ENCODE measurements around the gene SLC9A9.

Gene SLC9A9

GRCh38 chr3:143775459-143775858 lies 72.8 kb downstream of the SLC9A9 start:
- TF ChIP-seq CTCF (IDR thresholded peaks at IDR 0.05; ENCODE audit: extremely low read depth, missing control alignments): no peak

GRCh38 chr3:143771939-143772338 lies 76.3 kb downstream of the SLC9A9 start:
- TF ChIP-seq CTCF (IDR thresholded peaks at IDR 0.05; ENCODE audit: extremely low read depth, missing control alignments): no peak
- DNase-seq (ENCODE audit: low spot score): no peak

More at GRCh38 chr3:143775459-143775858, 72.8 kb downstream of the SLC9A9 start:
- peak; percentile 63 for DNase-seq (ENCODE audit: low spot score)

DNA sequence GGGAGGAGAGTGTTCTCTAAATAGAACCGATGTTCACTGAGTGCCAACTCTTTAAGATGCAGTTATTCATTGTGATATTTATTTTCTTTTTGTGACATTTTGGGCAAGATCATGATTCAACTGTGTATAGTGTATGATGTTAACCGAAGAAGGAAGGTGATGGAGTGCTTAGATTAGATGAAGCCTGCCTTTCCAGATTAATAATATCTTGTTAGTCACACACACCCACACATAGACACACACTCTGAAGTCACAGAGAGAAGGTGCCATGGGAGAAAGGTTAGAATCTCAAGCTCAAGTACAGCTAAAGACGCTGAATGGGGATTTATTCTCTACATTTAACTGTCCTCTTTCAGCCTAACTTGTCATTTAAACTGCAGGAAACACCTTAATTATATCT lies 77.0 kb downstream of the SLC9A9 start:
- DNase-seq (ENCODE audit: low spot score): no peak
- no peak for TF ChIP-seq CTCF (IDR thresholded peaks at IDR 0.05; ENCODE audit: extremely low read depth, missing control alignments)

DNA sequence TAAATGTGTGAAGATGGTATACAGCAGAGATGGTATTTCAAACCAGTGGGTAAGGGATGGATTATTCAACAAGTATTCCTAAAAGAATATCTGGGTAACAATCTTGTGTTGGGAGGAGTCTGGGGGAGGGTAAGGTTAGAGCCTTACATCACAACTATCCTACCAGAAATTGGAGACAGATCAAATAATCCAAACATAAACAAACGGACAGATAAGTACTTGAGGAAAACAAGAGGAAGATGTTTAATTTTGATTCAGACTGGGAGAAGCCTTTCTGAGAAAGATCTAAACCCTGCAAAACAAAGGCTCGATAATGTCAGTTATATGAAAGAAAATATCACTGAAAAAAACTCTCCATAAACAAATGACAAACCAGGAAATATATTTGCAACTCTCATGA lies 77.9 kb downstream of the SLC9A9 start:
- TF ChIP-seq CTCF (IDR thresholded peaks at IDR 0.05; ENCODE audit: extremely low read depth, missing control alignments): no peak

GRCh38 chr3:143769616-143770015 lies 78.7 kb downstream of the SLC9A9 start:
- no peak for TF ChIP-seq CTCF (IDR thresholded peaks at IDR 0.05; ENCODE audit: extremely low read depth, missing control alignments)
- DNase-seq (ENCODE audit: low spot score): no peak

More for the DNA sequence above, 77.9 kb downstream of the SLC9A9 start:
- DNase-seq (ENCODE audit: low spot score): no peak

GRCh38 chr3:143764840-143765239 lies 83.4 kb downstream of the SLC9A9 start:
- no peak for TF ChIP-seq CTCF (IDR thresholded peaks at IDR 0.05; ENCODE audit: extremely low read depth, missing control alignments)
- DNase-seq (ENCODE audit: low spot score): no peak

- DNase-seq (ENCODE audit: low spot score): no peak
- TF ChIP-seq CTCF (IDR thresholded peaks at IDR 0.05; ENCODE audit: extremely low read depth, missing control alignments): no peak
Measured at GRCh38 chr3:143763564-143764162, 84.6 kb downstream of the SLC9A9 start.

All from GM20000 (cell line).